ENCODE data around the gene DOCK10. TPM values are rescaled to one million over a fixed set of nuclear protein-coding genes. Genes with fewer than 3 reads are reported as not detected.

Gene DOCK10
- total RNA-seq, 1 donor from 2014 or later = 15.2 TPM

- H3K9me3 Mint-ChIP-seq (ENCODE audit: unreplicated experiment) = peaks cover under 1% of the 10 kb centered on the region
- H3K36me3 Mint-ChIP-seq (ENCODE audit: unreplicated experiment) = peaks cover under 1% of the 10 kb centered on the region
- H3K4me3 Mint-ChIP-seq (ENCODE audit: unreplicated experiment) = no peak overlapping the region
- H3K27ac Mint-ChIP-seq (ENCODE audit: unreplicated experiment) = no peak overlapping the region
- peaks cover 17% of the 10 kb centered on the region for H3K4me1 Mint-ChIP-seq (ENCODE audit: unreplicated experiment)
- TF ChIP-seq CTCF (IDR thresholded peaks at IDR 0.05) = no peak
- DNase-seq (ENCODE audit: extremely low spot score, unreplicated experiment) = no peak
- H3K27me3 Mint-ChIP-seq (ENCODE audit: unreplicated experiment) = peaks cover 3% of the 10 kb centered on the region
Measured at GRCh38 chr2:224751996-224752698, 290.1 kb downstream of the DOCK10 start.

- Mint-ChIP-seq H3K36me3 (ENCODE audit: unreplicated experiment) (no peaks in the 10 kb centered on the region), H3K27me3 (ENCODE audit: unreplicated experiment) (peaks cover 3% of the 10 kb centered on the region), H3K4me3 (ENCODE audit: unreplicated experiment) (no peak overlapping the region), H3K27ac (ENCODE audit: unreplicated experiment) (no peak overlapping the region), H3K9me3 (ENCODE audit: unreplicated experiment) (no peaks in the 10 kb centered on the region), H3K4me1 (ENCODE audit: unreplicated experiment) (peaks cover 6% of the 10 kb centered on the region)
- TF ChIP-seq CTCF (IDR thresholded peaks at IDR 0.05) = no peak
- no peak for DNase-seq (ENCODE audit: extremely low spot score, unreplicated experiment)
Measured at GRCh38 chr2:224749136-224749535, 293.1 kb downstream of the DOCK10 start.

GRCh38 chr2:224747765-224748164 is 294.5 kb downstream of the DOCK10 start:
- TF ChIP-seq CTCF (IDR thresholded peaks at IDR 0.05) = no peak
- DNase-seq (ENCODE audit: extremely low spot score, unreplicated experiment) = no peak

GRCh38 chr2:224736227-224736626 is 306.0 kb downstream of the DOCK10 start:
- no peak for TF ChIP-seq CTCF (IDR thresholded peaks at IDR 0.05)
- H3K27ac Mint-ChIP-seq (ENCODE audit: unreplicated experiment) = no peak overlapping the region
- H3K36me3 Mint-ChIP-seq (ENCODE audit: unreplicated experiment) = peaks cover 3% of the 10 kb centered on the region
- H3K4me1 Mint-ChIP-seq (ENCODE audit: unreplicated experiment) = no peaks in the 10 kb centered on the region
- no peak overlapping the region for H3K4me3 Mint-ChIP-seq (ENCODE audit: unreplicated experiment)
- no peak for DNase-seq (ENCODE audit: extremely low spot score, unreplicated experiment)
- H3K27me3 Mint-ChIP-seq (ENCODE audit: unreplicated experiment) = no peaks in the 10 kb centered on the region
- H3K9me3 Mint-ChIP-seq (ENCODE audit: unreplicated experiment) = peaks cover 18% of the 10 kb centered on the region

More at GRCh38 chr2:224747765-224748164, 294.5 kb downstream of the DOCK10 start:
- Mint-ChIP-seq H3K9me3 (ENCODE audit: unreplicated experiment) (no peaks in the 10 kb centered on the region), H3K4me1 (ENCODE audit: unreplicated experiment) (no peaks in the 10 kb centered on the region), H3K27ac (ENCODE audit: unreplicated experiment) (no peak overlapping the region), H3K4me3 (ENCODE audit: unreplicated experiment) (no peak overlapping the region), H3K27me3 (ENCODE audit: unreplicated experiment) (peaks cover 3% of the 10 kb centered on the region), H3K36me3 (ENCODE audit: unreplicated experiment) (no peaks in the 10 kb centered on the region)

GRCh38 chr2:224734949-224735348 is 307.3 kb downstream of the DOCK10 start:
- H3K9me3 Mint-ChIP-seq (ENCODE audit: unreplicated experiment) = peaks cover 18% of the 10 kb centered on the region
- H3K36me3 Mint-ChIP-seq (ENCODE audit: unreplicated experiment) = peaks cover 3% of the 10 kb centered on the region
- no peak overlapping the region for H3K27ac Mint-ChIP-seq (ENCODE audit: unreplicated experiment)
- no peaks in the 10 kb centered on the region for H3K27me3 Mint-ChIP-seq (ENCODE audit: unreplicated experiment)
- H3K4me1 Mint-ChIP-seq (ENCODE audit: unreplicated experiment) = no peaks in the 10 kb centered on the region
- H3K4me3 Mint-ChIP-seq (ENCODE audit: unreplicated experiment) = no peak overlapping the region
- no peak for TF ChIP-seq CTCF (IDR thresholded peaks at IDR 0.05)
- DNase-seq (ENCODE audit: extremely low spot score, unreplicated experiment) = no peak

Measured in osteocyte (in vitro differentiated cells).